GM19372 (cell line): ENCODE data around the gene TRIM65.
"Not testable (repeated sequence)": the region's sequence is repeated elsewhere in the genome, so short reads cannot be mapped to it uniquely, and the experiment has no call there.

Source experiments
- ATAC-seq: cut with Tn5 transposase; IDR thresholded peaks from one replicate; pipeline ENCODE4 v1.9.1; 2021; ENCODE audit warnings: mild to moderate bottlenecking, low read depth, moderate library complexity; ENCODE audit not compliant: unreplicated experiment

Gene TRIM65

DNA sequence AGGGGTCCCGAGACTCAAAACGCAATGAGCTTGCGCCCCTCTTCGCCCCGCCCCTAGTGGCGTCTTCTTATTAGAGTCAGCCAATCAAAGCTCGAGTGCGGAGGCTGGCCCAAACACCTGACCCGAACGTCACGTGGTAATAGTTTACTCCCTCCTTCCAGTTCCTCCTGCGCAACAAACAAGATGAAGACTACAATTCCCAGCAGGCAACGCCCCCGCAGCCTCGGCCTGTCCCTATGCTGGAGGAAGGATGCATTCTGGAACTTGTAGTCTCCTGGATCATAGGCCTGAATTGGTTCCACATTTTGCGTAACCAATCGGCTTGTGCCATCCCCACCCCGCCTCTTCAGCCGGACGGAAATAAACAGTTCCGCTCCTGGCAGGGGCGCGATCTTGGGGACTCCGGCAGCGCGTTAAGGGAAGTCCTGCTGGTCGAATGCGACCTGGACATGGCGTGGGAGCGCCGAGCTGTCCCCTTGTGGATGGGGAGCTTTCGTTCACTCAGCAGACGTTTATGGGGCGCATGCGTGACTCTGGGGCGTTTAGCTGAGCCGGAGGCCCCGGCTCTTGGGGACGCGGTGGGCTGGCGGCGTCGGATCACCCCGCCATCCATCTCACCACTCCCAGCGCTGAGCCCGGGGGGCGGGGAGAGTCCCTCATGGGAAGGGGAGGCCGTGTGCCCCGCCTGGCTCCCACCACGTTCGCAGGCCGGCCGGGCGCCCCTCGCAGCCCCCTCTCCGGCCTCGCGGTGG, 41.3 kb downstream of the TRIM65 start, which contains the start of gene WBP2:
TSS of gene WBP2 (minus strand) at position 26 of the 752 bp plus-strand sequence. CDS start 38 bp downstream, outside the sequence.
- peak; percentile 88 for ATAC-seq

DNA sequence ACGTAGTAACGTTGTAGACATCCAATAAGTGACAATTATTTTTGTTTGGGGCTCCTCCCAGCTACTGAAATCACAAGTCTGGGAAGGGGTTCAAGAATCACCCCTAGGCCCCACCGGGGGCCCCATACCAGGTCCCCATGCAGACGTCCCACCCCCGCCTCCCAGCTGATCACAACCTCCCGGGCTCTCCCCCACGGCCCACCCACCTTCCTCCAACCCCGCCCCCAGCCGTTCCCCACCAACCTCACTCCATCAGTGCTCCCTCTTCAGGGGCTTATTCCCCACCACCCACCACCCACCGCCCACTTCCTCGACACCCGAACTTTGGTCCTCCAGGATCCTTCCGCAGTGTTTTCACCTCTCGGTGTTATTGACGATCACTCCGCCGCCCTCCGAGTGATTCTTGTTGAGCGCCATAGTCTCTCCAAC, 41.9 kb downstream of the TRIM65 start:
- ATAC-seq, result no peak

DNA sequence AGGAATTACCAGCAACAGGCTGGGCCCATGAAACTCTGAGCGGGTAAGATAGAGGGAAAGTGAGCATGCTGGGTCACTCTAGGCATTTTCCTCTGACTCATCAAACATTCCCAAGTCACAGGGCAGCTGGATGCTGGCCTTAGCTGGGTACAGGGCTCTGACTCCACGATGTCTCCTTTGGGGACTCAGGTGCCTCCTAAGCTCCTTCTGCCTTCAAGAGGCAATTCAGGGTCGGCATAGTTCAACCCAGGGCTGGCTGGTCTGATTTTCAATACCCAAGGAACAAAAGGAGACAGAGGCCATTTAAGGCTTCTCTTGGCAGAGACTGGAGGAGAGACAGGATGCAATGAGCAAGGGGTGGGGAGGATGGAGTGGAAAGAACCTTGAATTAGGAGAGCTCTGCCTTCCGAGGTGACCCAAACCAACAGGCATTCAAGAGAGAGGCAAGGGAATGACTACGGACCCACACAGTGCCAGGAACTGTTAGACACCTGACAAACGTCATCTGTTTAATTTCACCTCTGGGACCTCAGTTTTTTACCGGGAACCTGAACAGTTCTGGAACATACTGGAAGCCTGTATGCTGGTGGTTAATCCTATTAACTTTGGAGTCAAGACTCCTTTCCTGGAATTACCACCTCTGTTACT, 42.5 kb downstream of the TRIM65 start:
- no peak for ATAC-seq

DNA sequence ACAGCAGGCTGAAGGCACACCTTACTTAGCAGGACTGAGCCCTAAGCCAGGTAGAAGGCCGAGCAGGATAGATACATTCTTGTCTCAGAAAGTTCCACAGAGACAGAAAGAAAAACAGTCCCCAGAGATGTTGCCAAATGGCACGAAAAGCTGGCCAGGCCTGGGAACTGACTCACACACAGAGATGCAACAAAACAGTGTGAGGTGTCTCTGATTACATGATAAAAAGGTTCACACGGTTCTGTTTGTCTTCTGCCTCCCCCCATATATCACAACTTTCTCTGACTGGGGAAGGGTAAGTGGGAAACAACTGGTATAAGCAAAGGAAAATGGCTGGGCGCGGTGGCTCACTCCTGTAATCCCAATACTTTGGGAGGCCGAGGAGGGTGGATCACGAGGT, 43.3 kb downstream of the TRIM65 start:
- no peak for ATAC-seq

DNA sequence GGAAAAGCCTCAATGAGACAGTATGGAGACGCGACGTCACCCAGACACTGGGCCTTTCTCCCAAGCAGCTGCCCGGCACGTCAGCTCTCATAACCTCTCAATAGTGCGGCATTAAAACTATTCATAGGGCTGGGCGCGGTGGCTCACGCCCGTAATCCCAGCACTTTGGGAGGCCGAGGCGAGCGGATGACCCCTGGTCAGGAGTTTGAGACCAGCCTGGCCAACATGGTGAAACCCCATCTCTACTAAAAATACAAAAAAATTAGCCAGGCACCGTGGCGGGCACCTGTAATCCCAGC, 45.1 kb downstream of the TRIM65 start:
- not testable (repeated sequence) for ATAC-seq

DNA sequence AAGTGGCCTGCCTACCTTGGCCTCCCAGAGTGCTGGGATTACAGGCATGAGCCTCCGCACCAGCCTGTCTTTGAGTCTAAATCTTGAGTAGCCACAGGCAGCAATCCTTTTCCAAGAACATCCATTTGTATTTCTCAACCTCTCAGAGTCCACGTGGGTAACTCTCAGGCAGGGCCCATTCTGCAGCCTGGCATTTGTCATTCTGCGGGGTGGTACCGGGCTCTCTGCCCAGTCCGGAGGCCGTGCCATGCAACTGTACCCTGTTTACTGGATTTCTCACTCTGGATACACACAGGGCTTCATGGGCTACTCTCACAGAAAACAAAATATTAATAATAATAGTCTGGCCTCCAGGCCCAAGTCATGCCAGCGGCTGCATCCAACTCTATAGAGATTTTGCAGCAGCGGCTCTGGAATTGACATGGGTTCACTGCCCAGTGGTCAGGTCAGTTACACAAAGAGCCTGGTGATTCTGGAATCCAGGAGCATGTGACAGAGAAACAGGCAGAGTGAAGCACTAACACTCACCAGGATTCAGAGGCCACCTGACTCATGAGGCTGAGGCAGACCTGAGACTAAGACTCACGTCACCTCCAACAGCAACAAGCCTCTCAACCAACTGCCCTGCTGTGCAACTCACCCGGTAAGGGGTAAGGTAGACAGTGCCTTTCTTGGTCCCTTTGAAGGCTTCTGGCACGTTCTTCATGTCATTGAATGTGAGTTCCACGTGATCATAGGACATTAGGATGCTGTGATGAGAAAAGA, 45.6 kb downstream of the TRIM65 start:
- ATAC-seq, result no peak

DNA sequence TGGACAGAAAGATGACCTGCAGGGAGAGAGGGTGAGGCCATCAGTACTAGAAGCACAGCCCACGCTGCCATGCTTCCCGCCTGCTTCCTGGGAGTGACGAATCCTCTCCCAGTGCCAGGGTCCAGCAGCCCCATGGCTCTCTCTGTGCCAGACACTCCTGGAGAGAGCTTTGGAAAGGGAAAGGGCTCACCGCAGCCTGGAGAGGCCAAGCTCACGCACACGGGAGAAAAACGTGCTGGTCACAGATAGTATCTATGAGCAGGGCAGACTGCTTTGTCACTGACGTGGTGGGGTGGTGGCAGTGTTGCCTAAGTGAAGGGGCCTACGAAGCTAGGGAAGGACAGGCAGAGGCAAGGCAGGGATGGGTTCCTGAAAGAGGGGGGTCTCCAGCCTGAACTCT, 47.0 kb downstream of the TRIM65 start:
- no peak for ATAC-seq

DNA sequence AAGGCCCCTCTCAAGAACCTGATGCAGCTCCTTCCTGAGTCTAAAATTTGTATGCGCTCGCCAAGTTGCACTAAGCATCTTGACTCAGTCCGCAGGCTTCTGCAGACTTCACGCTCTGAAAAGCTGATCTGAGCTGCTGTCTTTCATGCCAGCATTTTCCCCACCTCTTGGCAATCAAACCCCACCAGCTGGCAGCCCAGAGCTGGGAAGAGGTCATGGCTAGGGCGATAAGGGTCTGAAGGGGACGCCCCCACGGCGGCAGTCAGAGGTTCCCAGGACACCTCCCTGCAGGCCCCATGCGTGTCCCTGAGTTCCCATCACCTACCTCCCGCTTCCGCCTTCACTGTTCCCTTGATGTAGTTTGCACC, 47.5 kb downstream of the TRIM65 start:
- ATAC-seq, result no peak

DNA sequence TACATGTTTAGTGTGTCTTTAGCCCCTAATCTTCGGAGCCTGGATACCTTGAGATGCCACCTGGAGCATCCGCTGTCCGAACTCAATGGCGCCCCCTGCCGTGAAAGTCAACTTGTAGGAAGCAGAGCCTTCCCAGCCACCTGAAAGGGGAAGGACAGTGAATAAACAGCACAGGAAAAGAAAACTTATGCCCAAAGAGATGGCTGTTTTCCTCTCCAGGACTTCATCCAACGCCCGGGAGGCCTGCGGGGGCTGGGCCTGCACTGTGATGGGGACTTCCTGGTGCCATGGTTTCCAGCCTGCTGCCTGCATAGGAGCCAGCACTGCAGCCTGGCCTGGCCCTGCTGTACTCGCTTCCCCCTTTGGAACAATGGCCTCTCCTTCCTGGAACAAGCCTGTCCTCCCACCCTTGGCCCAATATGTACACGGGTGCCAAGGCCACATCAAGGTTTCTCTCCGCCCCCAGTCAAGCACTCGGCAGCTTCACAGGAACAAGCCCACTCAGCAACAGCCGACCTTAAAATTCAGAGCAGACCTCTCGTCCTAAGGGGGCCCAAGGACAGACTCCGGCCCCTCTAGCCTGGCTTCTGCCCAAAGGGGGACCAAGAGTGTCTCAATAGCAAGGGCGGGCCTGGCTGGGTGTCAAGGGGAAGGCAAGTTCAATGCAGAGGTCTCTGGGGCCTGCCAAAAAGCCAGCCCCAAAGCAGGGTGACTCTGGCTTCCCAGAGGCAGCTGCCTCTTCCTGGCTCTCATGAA, 48.0 kb downstream of the TRIM65 start:
- ATAC-seq, result no peak

DNA sequence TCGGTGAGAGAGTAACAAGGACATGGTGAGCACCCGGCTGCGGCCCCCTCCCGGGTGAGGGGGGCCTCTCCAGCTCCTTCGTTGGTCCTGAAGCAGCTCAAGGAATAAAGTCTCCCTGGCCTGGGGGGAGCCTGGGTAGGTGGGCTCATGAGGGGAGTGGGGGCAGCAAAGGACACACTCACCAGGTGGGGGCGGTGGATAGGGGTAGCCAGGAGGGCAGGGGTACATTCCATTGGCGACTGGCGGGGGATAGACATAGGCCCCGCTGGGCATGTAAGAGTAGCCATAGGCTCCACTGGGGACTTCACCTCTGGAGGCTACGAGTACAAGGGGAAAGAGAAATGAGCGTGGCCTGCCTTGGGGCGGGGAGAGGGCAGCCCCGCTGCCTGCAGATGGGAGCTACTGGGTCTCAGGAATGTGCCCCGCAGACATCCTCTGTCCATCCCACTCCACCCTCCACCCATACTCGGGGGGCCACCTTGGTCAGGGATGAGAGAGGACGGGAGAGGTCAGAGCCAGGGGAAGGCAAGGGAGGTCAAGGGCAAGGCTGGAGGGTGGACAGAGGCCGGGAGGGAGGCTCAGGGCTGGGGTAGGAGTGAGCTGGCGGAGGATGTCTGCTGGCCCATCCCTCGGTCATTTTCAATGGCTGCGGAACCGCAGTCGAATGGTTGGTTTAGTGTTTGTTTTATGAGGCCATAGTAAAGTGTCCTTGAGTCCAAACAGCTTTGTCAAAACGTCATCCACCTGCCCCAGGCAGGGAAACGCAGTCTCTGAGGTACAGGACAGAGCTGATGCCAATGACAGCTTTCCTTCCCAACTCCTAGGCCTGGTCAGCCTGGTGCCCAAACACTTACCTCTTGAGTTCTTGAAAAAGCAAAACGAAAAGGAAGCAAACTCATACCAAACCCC, 48.9 kb downstream of the TRIM65 start:
- ATAC-seq, result no peak

DNA sequence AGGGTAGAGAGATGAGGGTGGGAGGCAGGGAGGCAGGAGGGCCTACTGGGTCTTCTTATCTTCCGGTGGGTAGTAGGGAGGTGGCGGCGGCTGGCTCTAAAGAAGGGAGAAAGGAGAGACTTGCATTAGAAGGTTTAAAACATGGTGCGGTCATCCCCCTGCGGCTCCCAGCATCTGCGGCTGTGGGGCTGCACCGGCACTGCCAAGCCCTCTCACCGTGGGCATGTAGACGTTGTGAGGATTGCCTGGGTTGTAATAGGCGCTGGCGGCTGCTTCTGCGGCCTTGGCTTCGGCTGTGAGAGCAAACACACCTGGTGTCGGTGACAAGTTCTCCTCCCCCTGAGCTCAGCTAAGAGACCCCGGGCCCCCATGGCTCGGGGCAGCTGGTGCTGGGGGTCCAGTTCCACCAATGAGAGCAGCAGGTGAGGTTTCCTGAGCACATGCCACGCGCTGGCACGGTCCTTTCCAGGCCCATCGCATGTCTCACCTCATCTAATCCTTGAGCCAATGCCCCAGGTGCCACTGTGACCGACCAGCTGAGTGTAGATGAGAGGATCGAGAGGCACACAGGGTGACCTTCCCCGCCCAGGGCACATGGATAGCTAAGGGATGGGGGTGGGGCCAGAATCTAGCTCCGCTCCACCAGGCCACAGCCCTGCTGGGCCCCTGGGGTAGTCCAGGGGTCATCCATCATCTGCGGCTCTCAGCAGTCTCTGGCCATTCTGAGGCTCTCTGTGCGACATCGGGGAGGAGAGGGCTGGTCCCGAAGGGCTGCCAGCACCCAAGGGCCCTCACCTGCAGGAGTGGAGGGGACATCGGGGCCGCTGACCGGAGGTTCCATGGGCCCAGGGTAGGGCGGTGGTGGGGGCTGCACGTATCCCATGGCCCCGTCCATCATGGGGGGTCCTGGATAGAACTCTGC, 49.8 kb downstream of the TRIM65 start:
- no peak for ATAC-seq

DNA sequence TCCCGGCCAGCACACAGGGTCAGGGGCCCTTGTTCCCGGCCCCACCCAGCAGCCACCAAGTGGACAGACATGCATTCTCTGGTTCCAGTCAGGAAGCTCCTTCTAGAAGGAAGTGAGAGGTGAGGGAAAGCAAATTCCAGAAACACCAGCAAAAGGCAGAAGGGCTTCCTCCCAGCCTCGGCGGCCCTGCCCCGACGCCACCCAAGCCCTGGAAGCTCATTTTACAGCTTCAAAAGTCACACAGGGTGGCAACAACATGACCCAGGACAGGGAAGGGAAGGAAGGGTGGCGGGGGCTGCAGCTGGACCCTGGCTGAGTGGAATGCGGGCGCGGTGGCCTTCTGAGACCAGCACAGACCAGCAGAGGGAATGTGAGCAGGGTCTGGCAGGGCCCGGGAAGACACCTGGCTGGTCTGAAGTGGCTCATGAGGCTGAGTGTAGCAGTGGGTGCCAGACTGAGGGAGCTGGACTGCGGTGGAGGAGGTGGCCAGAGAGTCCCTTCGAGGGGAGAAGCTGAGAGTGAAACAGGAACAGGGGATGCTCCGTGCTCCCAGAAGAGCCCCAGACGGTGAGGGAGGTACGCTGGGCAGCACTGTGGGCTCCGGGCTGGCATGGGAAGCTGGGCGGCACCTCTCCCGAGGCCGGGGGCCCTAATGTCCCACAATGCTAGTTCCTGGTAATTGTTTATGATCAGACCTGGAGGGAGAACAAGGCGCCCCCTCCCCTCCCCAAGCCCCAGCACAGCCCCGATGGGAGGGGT, 50.6 kb downstream of the TRIM65 start:
- no peak for ATAC-seq

DNA sequence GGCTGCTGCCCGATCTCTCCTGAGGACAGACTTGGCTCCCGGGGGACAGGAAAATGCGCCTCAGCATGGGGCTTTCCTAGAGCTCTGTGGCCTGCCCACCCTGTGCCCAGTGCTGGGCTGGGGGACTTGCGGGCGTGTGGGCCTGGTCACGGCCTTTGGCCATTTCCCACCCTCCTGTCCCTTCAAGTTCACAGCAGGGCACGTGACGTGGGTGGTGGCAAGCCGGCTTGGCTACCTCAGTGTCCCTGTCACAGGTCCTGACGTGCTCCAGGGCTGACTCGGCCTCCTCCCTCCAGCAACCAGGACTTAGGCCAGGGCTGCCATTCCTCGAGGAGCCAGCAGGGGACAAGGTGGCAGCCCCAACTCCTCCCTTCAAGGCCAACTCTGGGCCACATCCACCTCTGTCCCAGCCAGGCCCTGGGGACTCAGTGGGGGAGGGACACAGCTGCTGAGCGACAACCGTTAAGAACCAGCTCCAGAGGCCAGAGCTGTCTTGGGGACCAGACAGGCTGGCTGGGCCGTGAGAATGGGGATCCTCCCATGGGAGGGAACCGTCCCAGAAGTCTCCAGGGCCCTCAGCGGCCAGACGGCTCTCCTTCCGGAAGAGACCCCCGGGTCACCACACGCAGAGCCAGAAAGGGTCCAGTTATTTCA, 51.6 kb downstream of the TRIM65 start:
- no peak for ATAC-seq

DNA sequence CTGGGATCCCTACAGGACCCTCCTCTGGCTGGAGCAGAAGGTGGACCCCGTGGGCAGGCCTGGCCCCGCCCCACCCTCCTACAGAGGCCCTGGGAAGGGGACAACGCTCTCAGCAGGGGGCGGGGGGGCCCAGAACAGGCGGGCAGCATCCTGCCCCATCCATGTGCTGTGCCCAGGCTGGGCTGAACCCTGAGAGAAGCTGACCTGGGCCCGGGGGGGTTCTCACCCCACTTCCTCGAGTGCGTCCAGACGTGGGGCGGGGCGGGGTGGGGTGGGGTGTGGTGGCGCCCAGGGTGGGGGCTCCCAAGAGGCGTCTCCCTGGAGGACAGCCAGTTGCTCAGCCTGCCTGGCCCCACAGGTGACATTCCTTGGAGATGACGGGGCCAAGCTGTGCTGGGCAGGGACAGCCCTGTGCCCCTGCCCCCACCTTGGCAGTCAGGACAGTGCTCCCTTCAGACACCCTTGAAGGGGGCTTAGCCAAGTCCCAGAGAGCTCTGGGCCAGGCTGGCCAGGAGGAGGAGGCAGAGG, 52.2 kb downstream of the TRIM65 start:
- no peak for ATAC-seq

DNA sequence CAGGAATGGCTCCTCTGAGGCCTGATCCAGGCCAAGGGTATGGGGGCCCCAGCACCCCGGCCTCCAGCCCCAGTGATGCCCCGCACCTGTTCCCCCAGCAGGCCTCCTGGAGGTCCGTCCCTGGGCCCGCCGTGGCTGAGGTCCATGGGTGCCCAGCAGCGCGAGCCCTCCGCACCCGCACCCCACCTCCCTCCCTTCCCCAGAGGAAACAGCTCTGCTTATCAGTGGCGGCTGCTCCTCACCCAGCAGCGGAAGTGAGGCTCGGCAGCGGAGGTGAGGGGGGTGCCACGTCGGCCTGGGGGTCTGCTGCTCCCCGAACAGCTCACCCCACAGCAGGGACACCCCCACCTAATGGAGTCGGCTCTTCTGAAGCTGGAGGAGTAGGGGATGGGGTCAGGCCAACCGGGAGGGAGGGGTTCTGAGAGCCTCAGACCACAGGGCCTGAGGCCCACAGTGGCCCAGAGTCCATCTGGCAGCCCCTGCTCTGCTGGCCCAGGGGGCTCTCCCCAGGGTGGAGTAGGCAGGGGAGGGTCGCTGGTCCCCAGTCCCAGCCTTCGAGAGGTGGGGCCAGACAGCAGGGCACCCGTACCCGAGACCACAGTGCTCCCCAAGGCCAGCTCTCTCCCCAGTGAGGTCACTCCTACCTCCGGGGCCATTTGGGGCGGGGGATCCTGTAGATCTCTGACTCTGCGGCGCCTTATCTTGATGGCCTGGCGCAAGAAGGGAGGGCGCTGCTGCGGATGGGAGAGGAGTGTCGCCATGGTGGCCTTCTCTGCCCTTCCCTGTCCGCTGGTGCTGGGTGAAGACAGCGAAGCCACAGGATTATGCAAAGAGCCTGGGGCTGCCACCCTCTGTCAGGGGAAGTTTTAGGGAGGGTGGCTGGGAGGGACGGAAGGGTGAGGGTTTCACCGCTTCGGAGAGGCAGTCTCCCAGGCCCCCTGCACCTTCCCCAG, 52.9 kb downstream of the TRIM65 start, which contains the start of gene UNC13D:
TSS of gene UNC13D (minus strand) at position 828 of the 953 bp plus-strand sequence. CDS start at position 761, 67 bp downstream.
- ATAC-seq, result no peak

DNA sequence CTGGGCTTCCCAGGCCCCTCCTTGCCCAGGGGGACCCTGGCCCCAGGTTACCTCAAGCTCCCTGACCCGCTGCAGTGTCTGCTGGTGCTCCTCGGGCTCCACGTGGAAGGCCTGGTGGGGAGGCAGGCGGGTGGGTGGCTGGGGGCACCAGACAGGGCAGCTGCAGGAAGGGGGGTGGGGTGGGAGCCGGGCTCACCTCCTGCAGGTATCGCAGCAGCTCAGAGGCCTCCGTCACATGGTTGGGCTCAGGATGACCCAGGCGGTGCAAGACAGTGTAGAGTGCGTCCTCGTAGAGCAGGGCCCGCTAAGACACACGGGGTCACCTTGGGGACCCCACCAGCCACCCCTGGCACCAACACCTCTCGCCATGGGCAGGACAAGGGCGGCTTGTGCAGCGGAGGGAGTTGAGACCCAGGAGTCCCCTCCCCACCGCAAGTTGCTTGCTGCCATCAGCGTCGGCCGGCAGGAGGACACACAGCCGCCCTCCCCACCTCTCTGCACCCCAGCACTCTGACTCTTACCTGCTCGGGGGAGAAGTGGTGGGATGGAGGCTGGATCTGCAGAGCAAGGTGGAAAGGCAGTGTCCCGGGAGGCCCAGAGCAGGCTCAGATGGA, 53.7 kb downstream of the TRIM65 start:
- ATAC-seq, result no peak
